Measurements from ENCODE around the gene SCN1B.
A peak's percentile ranks its signal among the peaks of the same experiment; 100 is the strongest.

Gene SCN1B

GRCh38 chr19:35073516-35073915 lies 43.2 kb downstream of the SCN1B start:
- no peak for DNase-seq

GRCh38 chr19:35073941-35074340 lies 43.7 kb downstream of the SCN1B start:
- DNase-seq, result no peak

- DNase-seq, result no peak
Observed at GRCh38 chr19:35074426-35075201, 44.3 kb downstream of the SCN1B start.

GRCh38 chr19:35075202-35076025 lies 45.1 kb downstream of the SCN1B start:
- no peak for DNase-seq

- no peak for DNase-seq
Observed at GRCh38 chr19:35076026-35076370, 45.7 kb downstream of the SCN1B start.

- no peak for DNase-seq
Observed at GRCh38 chr19:35076657-35077056, 46.4 kb downstream of the SCN1B start.

GRCh38 chr19:35077411-35078223 lies 47.3 kb downstream of the SCN1B start:
- DNase-seq, result no peak

- no peak for DNase-seq
Observed at GRCh38 chr19:35079826-35080225, 49.6 kb downstream of the SCN1B start.

- DNase-seq, result no peak
Observed at GRCh38 chr19:35080613-35081170, 50.4 kb downstream of the SCN1B start.

- DNase-seq, result no peak
Observed at GRCh38 chr19:35081201-35081600, 50.9 kb downstream of the SCN1B start.

- no peak for DNase-seq
Observed at GRCh38 chr19:35083691-35084508, 53.6 kb downstream of the SCN1B start.

GRCh38 chr19:35084509-35084762 lies 54.2 kb downstream of the SCN1B start:
- DNase-seq, result no peak

- no peak for DNase-seq
Observed at GRCh38 chr19:35085947-35086346, 55.7 kb downstream of the SCN1B start.

GRCh38 chr19:35086455-35086854 lies 56.2 kb downstream of the SCN1B start:
- peak in 8 of 51 donors; percentile 7 to 31 (median 15) for DNase-seq

- no peak for DNase-seq
Observed at GRCh38 chr19:35087393-35087792, 57.1 kb downstream of the SCN1B start.

- DNase-seq, result peak in 1 of 51 donors; percentile 18
Observed at GRCh38 chr19:35088131-35088913, 58.1 kb downstream of the SCN1B start.

- DNase-seq, result no peak
Observed at GRCh38 chr19:35089554-35089953, 59.3 kb downstream of the SCN1B start.
